Motor neuron (in vitro differentiated cells): ENCODE data around the gene CPNE5. TPM values are rescaled to one million over a fixed set of nuclear protein-coding genes. Genes with fewer than 3 reads are reported as not detected.

Experiments
- ATAC-seq, 8 experiments: fragments of 200-7000 bp; cut with Tn5 transposase; replicated peaks in 6 of 8; 2 replicates each; pipeline ENCODE4 v1.8.0; 2021; ENCODE audit warnings: mild to moderate bottlenecking in 8 of 8, moderate library complexity in 8 of 8
- H3K27ac ChIP-seq, 2 donors: fragments of 250-450 bp; sonication (Bioruptor Pico); 2 replicates each; pipeline ENCODE4 v1.9.0; 2021; ENCODE audit warnings: antibody characterized with exemption in 2 of 2, mild to moderate bottlenecking in 2 of 2, moderate library complexity in 1 of 2
- H3K4me1 ChIP-seq, 2 donors: fragments of 250-450 bp; sonication (Bioruptor Pico); replicated peaks in 1 of 2; 2 replicates each; pipeline ENCODE4 v1.6.1; 2021; ENCODE audit warnings: antibody characterized with exemption in 2 of 2, mild to moderate bottlenecking in 2 of 2, moderate library complexity in 1 of 2
- H3K4me3 ChIP-seq, 5 donors: fragments of 250-450 bp; sonication (Bioruptor Pico); 2 replicates each; pipeline ENCODE4 v1.9.0; 2021; ENCODE audit warnings: antibody characterized with exemption in 5 of 5, mild to moderate bottlenecking in 5 of 5, moderate library complexity in 4 of 5
- WGBS, 10 experiments: fragments of 450-650 bp; shearing (Covaris generic); methylation state at CpG; one replicate each; pipeline ENCODE4 v1.0.0; 2022; 5-methylcytosine and 5-hydroxymethylcytosine counted together
- in situ Hi-C, 9 experiments: fragments of 400-800 bp; cut with MboI; loops; one replicate each; pipeline ENCODE4 v1.15.0; 2021; ENCODE audit warnings: low sequenced_read_pairs in 9 of 9, low pct_unique_long_range_greater_than_20kb in 2 of 9; ENCODE audit not compliant: unreplicated experiment in 9 of 9
- total RNA-seq, 8 experiments: library from RNA; unstranded; fragments of 300-600 nt; gene quantifications; 2 replicates each; pipeline versions ENCODE4 v1.2.3 to v1.2.4, GENCODE V29; 2022

The CPNE5 gene
- total RNA-seq, 8 experiments from 2014 or later: 0.45 to 3.1 (median 1.7) TPM

DNA sequence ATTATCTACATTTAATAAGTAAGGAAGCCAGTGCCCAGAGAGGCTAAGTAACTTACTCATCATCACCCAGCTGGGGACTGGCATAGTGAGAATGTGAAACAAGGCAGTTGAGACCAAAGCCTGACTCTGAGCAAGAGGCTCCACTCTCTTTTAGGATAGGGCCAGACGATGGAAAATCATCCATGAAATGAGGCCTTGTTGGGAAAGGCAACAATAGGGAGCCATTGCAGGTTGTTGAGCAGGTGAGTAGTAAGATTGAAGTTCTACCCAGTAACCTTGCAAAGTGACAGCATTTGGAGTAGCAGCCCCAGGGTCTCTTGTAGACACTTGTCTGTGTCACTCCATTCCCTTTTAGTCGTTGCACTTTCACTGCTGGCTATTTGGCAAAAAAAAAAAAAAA is 2.5 kb upstream of the CPNE5 start:
- in situ Hi-C loops: loop anchor here in 1 of 9 experiments (10.0 kb wide), 1 partner anchor 57 kb away; no protein-coding TSS in a partner anchor
- 56 to 100% (median 74%) methylated on average over 1 to 2 of the region's 2 CpGs; no CpG with 5 or more reads in 1 of the 10 experiments for WGBS, 10 experiments
- ATAC-seq: no peak
- Histone ChIP-seq H3K4me3 (no peak overlapping the region), H3K27ac (no peak overlapping the region), H3K4me1 (peaks cover 13 to 14% of the 10 kb centered on the region in 2 donors)

DNA sequence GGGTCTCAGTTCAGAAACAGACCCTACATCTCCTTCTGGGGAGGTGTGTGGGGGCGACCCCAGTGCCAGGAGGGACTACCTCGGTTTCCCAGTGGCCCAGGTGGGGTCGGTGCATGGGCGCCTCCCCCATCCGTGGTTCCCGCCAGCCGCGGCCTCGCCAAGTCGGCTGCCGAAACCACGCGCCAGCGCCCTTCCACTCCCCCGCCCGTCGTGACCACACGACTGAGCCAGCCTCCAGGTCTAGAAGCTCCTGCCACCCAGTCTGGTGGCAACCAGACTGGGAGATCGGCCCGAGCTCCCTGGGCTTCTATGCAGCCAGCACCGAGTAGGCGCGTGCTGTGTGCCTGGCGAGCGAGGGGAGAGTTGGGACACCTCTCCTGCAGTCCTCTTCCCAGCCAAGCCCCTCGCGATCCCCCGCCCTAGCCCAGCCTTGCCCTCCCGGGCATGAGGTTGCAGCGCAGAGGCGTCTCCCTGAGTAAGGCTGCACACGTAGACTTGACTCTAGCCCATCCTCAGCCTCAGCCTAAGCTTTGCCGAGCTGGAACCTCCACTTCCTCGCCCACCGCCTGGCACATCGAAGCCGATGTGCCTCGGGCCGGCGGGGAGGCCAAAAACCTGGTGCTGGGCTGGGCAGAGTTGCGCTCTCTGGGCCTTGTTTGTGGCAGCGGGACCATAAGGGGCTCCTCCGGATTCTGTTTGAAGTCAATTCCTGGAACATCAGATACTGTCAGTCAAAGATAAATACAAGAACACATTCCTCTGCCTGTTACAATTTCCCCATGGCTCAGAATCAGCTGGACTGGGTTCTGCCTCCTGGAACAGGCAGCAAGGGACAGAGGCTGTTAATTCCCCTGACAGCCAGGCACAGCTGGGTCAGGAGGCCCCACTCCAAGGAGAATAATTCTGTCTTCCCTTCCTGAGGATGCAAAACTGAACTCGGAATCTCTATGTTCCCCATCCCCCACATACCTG is 1.5 kb upstream of the CPNE5 start:
- Histone ChIP-seq H3K27ac (no peak overlapping the region), H3K4me1 (peaks cover 13 to 14% of the 10 kb centered on the region in 2 donors), H3K4me3 (peak overlapping the region; percentile 46 to 69 (median 55))
- peak in 6 of 8 experiments; percentile 9 to 31 (median 12) for ATAC-seq
- 7 to 52% (median 35%) methylated on average over 1 to 13 of the region's 44 CpGs; no CpG with 5 or more reads in 5 of the 10 experiments for WGBS, 10 experiments
- in situ Hi-C loops: loop anchor here in 1 of 9 experiments (10.0 kb wide), 1 partner anchor 56 kb away; no protein-coding TSS in a partner anchor

DNA sequence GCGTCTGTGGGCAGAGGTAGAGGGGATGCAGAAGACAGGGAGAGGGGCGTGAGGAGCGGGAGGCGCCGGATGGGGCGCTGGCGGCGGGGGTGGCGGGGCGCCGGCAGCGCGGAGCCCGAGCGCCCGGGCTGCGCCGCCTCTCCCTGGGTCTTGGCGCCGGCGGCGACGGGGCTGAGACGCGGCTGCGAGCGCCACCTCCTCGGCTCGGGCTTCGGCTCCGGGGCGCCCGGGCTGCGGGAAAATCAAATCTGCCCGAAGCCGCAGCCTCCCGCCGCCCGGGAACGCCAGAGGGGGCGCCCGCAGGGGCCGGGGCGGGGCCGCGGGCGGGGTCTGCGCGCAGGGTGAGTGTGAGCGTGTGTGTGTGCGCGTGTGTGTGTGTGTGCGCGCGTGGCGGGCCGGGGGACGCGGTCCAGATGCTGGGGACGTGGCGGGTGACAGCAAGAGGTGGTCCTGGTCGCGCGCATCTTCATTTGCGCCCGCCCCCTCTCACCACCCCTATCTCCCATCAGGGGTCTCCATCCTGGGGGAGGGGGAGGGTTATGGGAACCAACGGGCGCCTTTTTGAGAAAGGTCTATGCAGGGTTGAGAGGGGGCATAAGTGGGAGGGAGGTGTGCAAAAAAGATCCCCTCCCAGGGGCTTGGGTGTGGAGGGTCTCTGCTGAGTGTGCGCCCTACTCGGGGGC is 646 bp upstream of the CPNE5 start:
- Histone ChIP-seq H3K4me3 (peak overlapping the region; percentile 46 to 69 (median 55)), H3K27ac (peak overlapping the region; percentile 4 to 6), H3K4me1 (peaks cover 14 to 17% of the 10 kb centered on the region in 2 donors)
- WGBS, 10 experiments: no CpG with 5 or more reads among the region's 70 CpGs
- ATAC-seq: peak; percentile 72 to 80 (median 77)
- in situ Hi-C loops: loop anchor here in 1 of 9 experiments (10.0 kb wide), 1 partner anchor 55 kb away; no protein-coding TSS in a partner anchor

- H3K27ac ChIP-seq: no peak overlapping the region
- no peak overlapping the region for H3K4me3 ChIP-seq
- WGBS, 10 experiments: 63 to 100% (median 90%) methylated on average over 1 to 4 of the region's 6 CpGs; no CpG with 5 or more reads in 4 of the 10 experiments
- peaks cover 19 to 24% of the 10 kb centered on the region in 2 donors for H3K4me1 ChIP-seq
- in situ Hi-C loops: no loop called here
- ATAC-seq: no peak
Observed at GRCh38 chr6:36837686-36838085, 1.6 kb downstream of the CPNE5 start.

- H3K27ac ChIP-seq: no peak overlapping the region
- no peak for ATAC-seq
- peaks cover 19 to 24% of the 10 kb centered on the region in 2 donors for H3K4me1 ChIP-seq
- in situ Hi-C loops: no loop called here
- 90 to 100% (median 92%) methylated on average over 2 of the region's 2 CpGs; no CpG with 5 or more reads in 7 of the 10 experiments for WGBS, 10 experiments
- no peak overlapping the region for H3K4me3 ChIP-seq
Observed at GRCh38 chr6:36837022-36837339, 2.3 kb downstream of the CPNE5 start.

DNA sequence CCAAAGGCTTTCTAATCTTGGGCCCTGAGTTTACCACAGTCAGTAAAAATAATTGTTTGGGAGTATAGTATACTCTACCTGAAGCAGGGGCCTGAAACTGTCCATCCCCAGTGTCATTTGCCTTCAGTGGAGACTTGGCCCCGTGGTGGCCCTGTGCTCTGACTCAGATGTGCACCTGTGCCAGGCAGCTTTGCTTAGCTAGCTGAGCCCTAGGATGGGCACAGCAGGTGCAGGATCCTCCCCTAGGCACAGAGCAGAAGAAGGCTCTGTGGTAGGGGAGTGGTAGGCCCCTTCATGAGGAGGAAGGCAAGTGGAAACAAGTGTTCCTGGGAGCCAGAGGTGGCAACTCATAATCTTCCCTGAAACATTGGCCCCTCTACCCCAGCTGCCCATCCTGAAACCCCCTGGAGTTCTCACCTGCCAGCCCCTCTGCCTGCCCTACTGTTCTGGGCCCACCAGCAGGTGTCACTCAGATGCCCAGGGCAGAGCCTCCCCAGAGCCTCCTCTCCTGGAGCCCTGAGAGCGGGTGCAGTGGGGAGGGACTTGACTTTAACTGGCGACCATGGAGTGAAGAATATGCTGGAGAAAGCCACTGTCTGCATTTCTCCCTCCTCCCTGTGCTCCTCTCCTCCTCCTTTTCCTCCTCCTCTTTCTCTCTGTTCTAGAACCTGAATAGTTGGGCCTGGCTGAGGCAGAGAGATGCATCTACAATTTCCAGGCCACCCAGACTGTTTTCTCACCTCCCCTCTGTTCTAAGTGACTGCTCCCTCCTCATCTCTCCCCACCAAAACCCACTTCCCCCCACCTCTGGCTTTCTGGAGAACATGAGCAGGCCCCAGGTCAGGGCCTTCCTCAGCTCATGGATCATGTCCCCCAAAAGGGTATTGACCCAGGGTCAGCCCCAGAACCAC is 2.9 kb downstream of the CPNE5 start:
- Histone ChIP-seq H3K4me3 (no peak overlapping the region), H3K4me1 (peaks cover 18 to 24% of the 10 kb centered on the region in 2 donors), H3K27ac (no peak overlapping the region)
- in situ Hi-C loops: no loop called here
- no peak for ATAC-seq
- WGBS, 10 experiments: no CpG with 5 or more reads among the region's 3 CpGs

GRCh38 chr6:36834576-36835341 is 4.5 kb downstream of the CPNE5 start:
- H3K27ac ChIP-seq: no peak overlapping the region
- H3K4me3 ChIP-seq: no peak overlapping the region
- H3K4me1 ChIP-seq: peaks cover 5 to 11% of the 10 kb centered on the region in 2 donors
- peak; percentile 20 to 75 (median 66) for ATAC-seq
- in situ Hi-C loops: no loop called here
- 17 to 80% (median 47%) methylated on average over 1 to 11 of the region's 17 CpGs; no CpG with 5 or more reads in 1 of the 10 experiments for WGBS, 10 experiments

DNA sequence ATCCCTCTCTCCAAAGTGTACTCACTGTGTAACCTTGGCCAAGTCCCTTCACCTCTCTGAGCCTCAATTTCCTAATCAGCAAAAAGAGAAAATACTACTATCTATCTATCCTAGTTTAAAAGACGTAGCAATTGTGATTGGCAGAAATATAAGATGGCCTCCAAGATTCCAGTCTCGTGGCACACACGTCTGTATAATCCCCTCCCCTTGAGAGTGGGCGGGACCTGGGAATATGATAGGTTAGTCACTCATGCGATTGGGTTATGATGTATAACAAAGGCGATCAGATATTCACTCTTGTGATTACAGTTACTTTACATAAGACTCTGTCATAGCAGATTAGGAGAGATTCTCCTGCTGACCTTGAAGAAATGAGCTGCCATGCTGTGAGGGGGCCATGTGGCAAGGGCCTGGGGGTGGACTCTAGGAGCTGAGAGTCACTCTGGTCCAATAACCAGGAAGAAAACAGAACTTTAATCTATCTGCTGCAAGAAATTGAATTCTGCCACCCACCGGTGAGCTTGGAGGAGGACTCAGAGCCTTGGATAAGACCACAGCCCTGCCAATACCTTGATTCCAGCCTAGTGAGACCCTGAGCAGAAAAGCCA is 6.0 kb downstream of the CPNE5 start:
- in situ Hi-C loops: no loop called here
- H3K27ac ChIP-seq: no peak overlapping the region
- H3K4me1 ChIP-seq: peaks cover 5 to 12% of the 10 kb centered on the region in 2 donors
- ATAC-seq: no peak
- H3K4me3 ChIP-seq: no peak overlapping the region
- WGBS, 10 experiments: 67 to 100% (median 90%) methylated on average over 1 to 7 of the region's 7 CpGs; no CpG with 5 or more reads in 1 of the 10 experiments

DNA sequence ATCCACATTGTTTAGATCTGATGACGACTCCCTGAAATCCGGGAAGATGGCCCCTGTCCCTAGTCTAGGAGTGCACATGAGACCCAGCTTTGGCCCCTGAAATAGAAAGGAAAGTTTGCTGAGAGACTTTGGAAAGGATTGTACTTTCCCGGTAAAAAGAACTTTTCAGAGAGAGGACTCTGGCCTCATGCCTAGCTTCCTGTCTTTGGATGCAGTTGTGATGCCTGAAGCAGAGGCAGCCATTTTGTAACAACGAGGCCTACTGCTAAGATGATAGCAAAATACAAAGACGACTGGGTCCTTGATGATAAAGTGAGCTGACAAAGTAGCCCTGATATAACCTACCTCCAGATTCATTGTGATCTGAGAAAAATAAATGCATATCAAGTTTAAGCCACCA is 6.9 kb downstream of the CPNE5 start:
- Histone ChIP-seq H3K4me1 (peaks cover 10 to 21% of the 10 kb centered on the region in 2 donors), H3K4me3 (no peak overlapping the region), H3K27ac (no peak overlapping the region)
- WGBS, 10 experiments: 80 to 100% (median 89%) methylated on average over 1 to 5 of the region's 5 CpGs; no CpG with 5 or more reads in 3 of the 10 experiments
- in situ Hi-C loops: no loop called here
- ATAC-seq: no peak

DNA sequence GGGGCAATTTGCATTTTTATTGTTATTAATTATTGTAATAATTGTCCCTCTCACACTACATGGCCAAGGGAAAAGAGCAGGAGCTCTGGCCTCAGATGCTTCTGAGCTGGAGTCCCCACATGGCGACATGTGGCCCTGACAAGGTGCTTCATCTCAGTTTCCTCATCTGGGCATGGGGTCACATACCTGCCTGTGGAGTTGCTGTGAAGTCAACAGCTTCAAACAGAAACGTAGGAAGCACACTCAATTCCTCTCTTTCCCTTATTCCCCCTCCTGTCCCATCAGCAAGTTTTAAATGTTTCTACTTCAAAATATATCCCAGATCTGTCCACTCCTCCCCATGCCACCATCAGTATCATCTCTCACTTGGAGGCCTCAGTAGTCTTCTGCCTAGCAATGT is 8.7 kb downstream of the CPNE5 start:
- no peak for ATAC-seq
- in situ Hi-C loops: no loop called here
- Histone ChIP-seq H3K4me1 (peaks cover 20 to 37% of the 10 kb centered on the region in 2 donors), H3K27ac (no peak overlapping the region), H3K4me3 (no peak overlapping the region)
- WGBS, 10 experiments: 43 to 100% (median 69%) methylated on average over 1 to 2 of the region's 2 CpGs; no CpG with 5 or more reads in 3 of the 10 experiments

- Histone ChIP-seq H3K4me3 (no peak overlapping the region), H3K4me1 (peaks cover 23 to 41% of the 10 kb centered on the region in 2 donors), H3K27ac (no peak overlapping the region)
- ATAC-seq: peak in 2 of 8 experiments; percentile 15 to 17
- in situ Hi-C loops: no loop called here
- WGBS, 10 experiments: 0 to 84% (median 63%) methylated on average over 1 to 6 of the region's 11 CpGs
Observed at GRCh38 chr6:36829919-36830544, 9.2 kb downstream of the CPNE5 start.
